ENCODE results near the gene DLL4. TPM values are rescaled to one million over a fixed set of nuclear protein-coding genes. Genes with fewer than 3 reads are reported as not detected.

Gene DLL4
- total RNA-seq, 2 experiments from 2014 or later = 0.11 to 0.14 TPM

GRCh38 chr15:40921949-40922607 lies 7.1 kb upstream of the DLL4 start:
- no peak overlapping the region for H3K27ac Mint-ChIP-seq
- CTCF ChIA-PET = interaction anchor here (0.5 kb wide), 1 partner anchor 17 kb away, joined by 4 read pairs; no protein-coding TSS in a partner anchor
- POLR2A ChIA-PET = no interaction called here

GRCh38 chr15:40922608-40923005 lies 6.5 kb upstream of the DLL4 start:
- Histone ChIP-seq H3K4me3 (ENCODE audit: low read length) (no peak overlapping the region), H3K36me3 (ENCODE audit: insufficient read depth, low read length) (no peaks in the 10 kb centered on the region), H3K27ac (ENCODE audit: low read depth in 1 of 2, low read length in 2 of 2) (no peak overlapping the region), H3K9me3 (ENCODE audit: control insufficient read depth in 1 of 2, insufficient read depth in 1 of 2, low read length in 2 of 2) (peaks cover 0 to 12% of the 10 kb centered on the region in 2 experiments), H3K4me1 (ENCODE audit: insufficient read depth, low read length) (peaks cover 23% of the 10 kb centered on the region), H3K27me3 (ENCODE audit: control insufficient read depth in 1 of 2, insufficient read depth in 2 of 2, low read length in 2 of 2) (peaks cover 22 to 28% of the 10 kb centered on the region in 2 experiments)
- ChIA-PET CTCF (no interaction called here), POLR2A (no interaction called here)
- Mint-ChIP-seq H3K9me3 (no peaks in the 10 kb centered on the region), H3K36me3 (ENCODE audit: low read depth) (no peaks in the 10 kb centered on the region), H3K27ac (no peak overlapping the region), H3K27me3 (peaks cover 33% of the 10 kb centered on the region), H3K4me1 (ENCODE audit: low read depth) (peaks cover 19% of the 10 kb centered on the region), H3K4me3 (no peak overlapping the region)
- ATAC-seq (ENCODE audit: poor library complexity) (no peak), DNase-seq (no peak)
- TF ChIP-seq CTCF (IDR thresholded peaks at IDR 0.05) = no peak
- intact Hi-C loops (cut with DNase I, micrococcal nuclease) = no loop called here

More at GRCh38 chr15:40921949-40922607, 7.1 kb upstream of the DLL4 start:
- H3K27me3 Mint-ChIP-seq = peaks cover 28% of the 10 kb centered on the region
- peaks cover 18% of the 10 kb centered on the region for H3K4me1 ChIP-seq (ENCODE audit: insufficient read depth, low read length)
- no peak overlapping the region for H3K4me3 ChIP-seq (ENCODE audit: low read length)
- intact Hi-C loops (cut with DNase I, micrococcal nuclease) = no loop called here
- no peaks in the 10 kb centered on the region for H3K9me3 Mint-ChIP-seq
- H3K4me1 Mint-ChIP-seq (ENCODE audit: low read depth) = peaks cover 15% of the 10 kb centered on the region
- H3K36me3 Mint-ChIP-seq (ENCODE audit: low read depth) = no peaks in the 10 kb centered on the region
- peaks cover 17 to 22% of the 10 kb centered on the region in 2 experiments for H3K27me3 ChIP-seq (ENCODE audit: control insufficient read depth in 1 of 2, insufficient read depth in 2 of 2, low read length in 2 of 2)
- no peak for DNase-seq
- H3K27ac ChIP-seq (ENCODE audit: low read depth in 1 of 2, low read length in 2 of 2) = no peak overlapping the region
- no peak for TF ChIP-seq CTCF (IDR thresholded peaks at IDR 0.05)
- peaks cover 0 to 12% of the 10 kb centered on the region in 2 experiments for H3K9me3 ChIP-seq (ENCODE audit: control insufficient read depth in 1 of 2, insufficient read depth in 1 of 2, low read length in 2 of 2)
- no peak for ATAC-seq (ENCODE audit: poor library complexity)
- H3K36me3 ChIP-seq (ENCODE audit: insufficient read depth, low read length) = no peaks in the 10 kb centered on the region
- no peak overlapping the region for H3K4me3 Mint-ChIP-seq

GRCh38 chr15:40923551-40923950 lies 5.6 kb upstream of the DLL4 start:
- no peak overlapping the region for H3K4me3 Mint-ChIP-seq
- H3K27ac Mint-ChIP-seq = no peak overlapping the region
- H3K27me3 Mint-ChIP-seq = peaks cover 39% of the 10 kb centered on the region
- no peak for ATAC-seq (ENCODE audit: poor library complexity)
- TF ChIP-seq CTCF (IDR thresholded peaks at IDR 0.05) = no peak
- peaks cover 21% of the 10 kb centered on the region for H3K4me1 Mint-ChIP-seq (ENCODE audit: low read depth)
- DNase-seq = no peak
- ChIA-PET POLR2A (no interaction called here), CTCF (interaction anchor here (1.0 kb wide), 1 partner anchor 19 kb away, joined by 3 read pairs; no protein-coding TSS in a partner anchor)
- no peaks in the 10 kb centered on the region for H3K36me3 Mint-ChIP-seq (ENCODE audit: low read depth)
- H3K9me3 ChIP-seq (ENCODE audit: control insufficient read depth in 1 of 2, insufficient read depth in 1 of 2, low read length in 2 of 2) = peaks cover 0 to 14% of the 10 kb centered on the region in 2 experiments
- peaks cover 33% of the 10 kb centered on the region for H3K4me1 ChIP-seq (ENCODE audit: insufficient read depth, low read length)
- intact Hi-C loops (cut with DNase I, micrococcal nuclease) = no loop called here
- peaks cover 30 to 37% of the 10 kb centered on the region in 2 experiments for H3K27me3 ChIP-seq (ENCODE audit: control insufficient read depth in 1 of 2, insufficient read depth in 2 of 2, low read length in 2 of 2)
- H3K27ac ChIP-seq (ENCODE audit: low read depth in 1 of 2, low read length in 2 of 2) = no peak overlapping the region
- H3K9me3 Mint-ChIP-seq = no peaks in the 10 kb centered on the region
- no peaks in the 10 kb centered on the region for H3K36me3 ChIP-seq (ENCODE audit: insufficient read depth, low read length)
- no peak overlapping the region for H3K4me3 ChIP-seq (ENCODE audit: low read length)

Data from CD4-positive, alpha-beta T cell (primary cell).